Nephron progenitor cell (in vitro differentiated cells): Measurements from ENCODE around the gene BRICD5.
A peak's percentile ranks its signal among the peaks of the same experiment; 100 is the strongest.

Experiments used
- DNase-seq: peaks from one replicate; pipeline ENCODE4 v3.0.0; 2021
- H3K27ac Mint-ChIP-seq: 2 replicates; pipeline ENCODE4 v1.8.0; 2021; ENCODE audit warnings: mild to moderate bottlenecking, moderate library complexity, mixed read lengths
- H3K27me3 Mint-ChIP-seq: 2 replicates; pipeline ENCODE4 v1.8.0; 2021; ENCODE audit warnings: mild to moderate bottlenecking, low read depth, mixed read lengths; ENCODE audit not compliant: poor library complexity
- H3K36me3 Mint-ChIP-seq: 2 replicates; pipeline ENCODE4 v1.8.0; 2021; ENCODE audit warnings: low read depth, mixed read lengths
- H3K4me1 Mint-ChIP-seq: 2 replicates; pipeline ENCODE4 v1.8.0; 2021; ENCODE audit warnings: mixed read lengths
- H3K4me3 Mint-ChIP-seq: 2 replicates; pipeline ENCODE4 v1.8.0; 2021; ENCODE audit warnings: mild to moderate bottlenecking, moderate library complexity, mixed read lengths
- H3K9me3 Mint-ChIP-seq: 2 replicates; pipeline ENCODE4 v1.8.0; 2021; ENCODE audit warnings: mild to moderate bottlenecking, moderate library complexity, mixed read lengths
- TF ChIP-seq, protein P1 (sequence below): fragments of 200-600 bp; sonication (generic); IDR thresholded peaks from 2 replicates; pipeline ENCODE4 v1.5.0; 2021; ENCODE audit warnings: antibody characterized with exemption

BRICD5 gene

DNA sequence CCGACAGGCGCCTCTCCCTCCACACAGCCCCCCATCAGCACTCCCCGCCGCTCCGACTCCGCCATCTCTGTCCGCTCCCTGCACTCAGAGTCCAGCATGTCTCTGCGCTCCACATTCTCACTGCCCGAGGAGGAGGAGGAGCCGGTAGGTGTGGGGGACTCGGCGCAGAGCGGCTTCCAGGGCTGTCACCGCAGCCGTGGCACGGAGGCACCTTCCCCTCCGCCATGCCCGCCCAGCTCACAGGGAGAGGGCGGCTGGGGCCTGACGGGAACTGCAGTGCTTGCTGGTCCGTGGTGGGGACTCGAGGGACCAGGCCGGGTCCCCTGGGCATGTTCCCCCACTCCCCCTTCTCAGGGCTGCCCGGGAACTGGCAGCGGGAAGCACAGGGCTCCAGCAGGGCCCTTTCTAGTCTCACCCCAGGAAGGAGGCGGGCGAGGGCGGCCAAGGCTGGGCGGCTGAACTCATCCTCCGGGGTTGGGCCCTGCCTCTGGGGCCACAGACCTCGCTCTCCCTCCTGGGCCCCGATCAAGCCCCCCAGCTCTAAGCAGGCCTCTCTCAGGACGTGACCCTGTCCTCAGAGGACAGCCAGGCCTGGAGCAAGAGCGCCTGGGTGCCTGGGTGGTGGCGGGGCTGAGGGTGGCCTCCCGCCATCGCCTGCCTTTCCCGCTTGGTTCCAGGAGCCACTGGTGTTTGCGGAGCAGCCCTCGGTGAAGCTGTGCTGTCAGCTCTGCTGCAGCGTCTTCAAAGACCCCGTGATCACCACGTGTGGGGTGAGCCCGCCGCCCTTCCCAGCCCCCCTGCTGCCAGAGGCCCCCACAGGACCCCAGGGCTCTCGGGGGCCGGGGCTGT, 39.9 kb downstream of the BRICD5 start:
- Mint-ChIP-seq H3K9me3 (no peaks in the 10 kb centered on the region), H3K27me3 (no peaks in the 10 kb centered on the region), H3K27ac (no peak overlapping the region), H3K36me3 (peaks cover 7% of the 10 kb centered on the region), H3K4me3 (no peak overlapping the region), H3K4me1 (no peaks in the 10 kb centered on the region)
- TF ChIP-seq, protein P1, sequence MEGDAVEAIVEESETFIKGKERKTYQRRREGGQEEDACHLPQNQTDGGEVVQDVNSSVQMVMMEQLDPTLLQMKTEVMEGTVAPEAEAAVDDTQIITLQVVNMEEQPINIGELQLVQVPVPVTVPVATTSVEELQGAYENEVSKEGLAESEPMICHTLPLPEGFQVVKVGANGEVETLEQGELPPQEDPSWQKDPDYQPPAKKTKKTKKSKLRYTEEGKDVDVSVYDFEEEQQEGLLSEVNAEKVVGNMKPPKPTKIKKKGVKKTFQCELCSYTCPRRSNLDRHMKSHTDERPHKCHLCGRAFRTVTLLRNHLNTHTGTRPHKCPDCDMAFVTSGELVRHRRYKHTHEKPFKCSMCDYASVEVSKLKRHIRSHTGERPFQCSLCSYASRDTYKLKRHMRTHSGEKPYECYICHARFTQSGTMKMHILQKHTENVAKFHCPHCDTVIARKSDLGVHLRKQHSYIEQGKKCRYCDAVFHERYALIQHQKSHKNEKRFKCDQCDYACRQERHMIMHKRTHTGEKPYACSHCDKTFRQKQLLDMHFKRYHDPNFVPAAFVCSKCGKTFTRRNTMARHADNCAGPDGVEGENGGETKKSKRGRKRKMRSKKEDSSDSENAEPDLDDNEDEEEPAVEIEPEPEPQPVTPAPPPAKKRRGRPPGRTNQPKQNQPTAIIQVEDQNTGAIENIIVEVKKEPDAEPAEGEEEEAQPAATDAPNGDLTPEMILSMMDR, result no peak
- DNase-seq, result no peak

- TF ChIP-seq, protein P1, result no peak
- H3K9me3 Mint-ChIP-seq, result no peaks in the 10 kb centered on the region
- no peak overlapping the region for H3K27ac Mint-ChIP-seq
Measured at GRCh38 chr16:2170080-2170479, 40.6 kb downstream of the BRICD5 start.

GRCh38 chr16:2167068-2167638, 43.5 kb downstream of the BRICD5 start:
- Mint-ChIP-seq H3K36me3 (peaks cover 13% of the 10 kb centered on the region), H3K27ac (no peak overlapping the region), H3K4me3 (no peak overlapping the region), H3K27me3 (no peaks in the 10 kb centered on the region), H3K9me3 (no peaks in the 10 kb centered on the region), H3K4me1 (no peaks in the 10 kb centered on the region)
- no peak for DNase-seq
- TF ChIP-seq, protein P1, result no peak

More at GRCh38 chr16:2170080-2170479, 40.6 kb downstream of the BRICD5 start:
- H3K4me1 Mint-ChIP-seq, result no peaks in the 10 kb centered on the region
- H3K27me3 Mint-ChIP-seq, result no peaks in the 10 kb centered on the region
- no peak overlapping the region for H3K4me3 Mint-ChIP-seq
- no peak for DNase-seq
- H3K36me3 Mint-ChIP-seq, result peaks cover 5% of the 10 kb centered on the region

DNA sequence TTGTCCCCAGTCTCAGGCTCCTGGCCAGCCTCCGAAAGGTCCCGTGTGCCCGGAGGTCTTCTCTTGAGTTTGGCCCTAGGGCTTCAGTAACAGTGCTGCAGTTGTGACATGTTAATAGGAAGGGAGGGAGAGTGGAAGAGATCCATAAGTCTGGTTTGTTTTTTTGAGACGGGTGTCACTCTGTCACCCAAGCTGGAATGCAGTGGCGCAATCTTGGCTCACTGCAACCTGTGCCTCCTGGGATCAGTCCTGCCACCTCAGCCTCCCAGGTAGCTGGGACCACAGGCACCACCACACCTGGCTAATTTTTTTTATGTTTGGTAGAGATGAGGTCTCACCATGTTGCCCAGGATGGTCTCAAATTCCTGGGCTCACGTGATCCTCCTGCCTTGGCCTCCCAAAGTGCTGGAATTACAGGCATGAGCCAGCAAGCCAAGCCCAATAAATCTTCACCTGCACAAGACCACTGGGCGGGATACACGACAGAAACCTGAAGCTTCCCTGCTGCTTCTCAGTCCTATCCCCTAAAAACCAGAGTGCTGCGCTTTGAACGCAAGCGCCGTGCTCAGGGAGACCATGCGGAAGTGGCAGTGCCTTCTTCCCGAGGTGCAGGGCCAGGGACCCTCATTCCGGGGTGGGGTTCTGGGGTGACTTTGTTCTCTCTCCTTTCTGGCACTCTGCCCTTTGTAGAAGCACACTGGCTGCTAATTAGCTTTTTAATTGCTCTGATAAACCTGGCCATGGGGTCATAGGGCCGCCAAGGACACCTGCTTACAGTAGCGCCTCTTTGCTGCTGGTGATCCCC, 44.2 kb downstream of the BRICD5 start:
- Mint-ChIP-seq H3K27ac (peak overlapping the region; percentile 84), H3K4me1 (no peaks in the 10 kb centered on the region), H3K36me3 (peaks cover 13% of the 10 kb centered on the region), H3K27me3 (no peaks in the 10 kb centered on the region), H3K9me3 (no peaks in the 10 kb centered on the region), H3K4me3 (no peak overlapping the region)
- DNase-seq, result no peak
- TF ChIP-seq, protein P1, result no peak

DNA sequence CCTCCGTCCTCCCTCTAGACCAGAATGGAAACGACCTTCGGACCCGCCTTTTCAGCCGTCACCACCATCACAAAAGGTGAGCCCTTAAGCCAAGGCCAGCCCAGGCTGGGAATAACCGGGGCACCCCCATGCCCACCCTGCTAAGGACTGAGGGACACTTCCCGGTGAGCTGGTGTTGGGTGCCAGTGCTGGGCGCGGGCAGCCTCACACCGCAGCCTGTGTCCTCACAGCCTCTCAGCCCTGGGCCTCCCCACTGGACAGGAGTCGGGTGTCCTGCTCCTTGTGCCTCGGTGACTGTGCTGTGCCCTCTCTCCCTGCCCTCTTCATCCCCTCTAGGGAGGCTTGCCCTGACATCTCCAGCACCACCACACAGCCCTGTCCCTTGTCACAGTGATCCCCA, 44.8 kb downstream of the BRICD5 start:
- H3K9me3 Mint-ChIP-seq, result no peaks in the 10 kb centered on the region
- peaks cover 13% of the 10 kb centered on the region for H3K36me3 Mint-ChIP-seq
- no peaks in the 10 kb centered on the region for H3K4me1 Mint-ChIP-seq
- no peak overlapping the region for H3K4me3 Mint-ChIP-seq
- TF ChIP-seq, protein P1, result no peak
- no peaks in the 10 kb centered on the region for H3K27me3 Mint-ChIP-seq
- no peak for DNase-seq
- peak overlapping the region; percentile 84 for H3K27ac Mint-ChIP-seq
